ENCODE measurements around the gene ZNF853. TPM values are rescaled to one million over a fixed set of nuclear protein-coding genes. Genes with fewer than 3 reads are reported as not detected.

The ZNF853 gene
- total and polyA plus RNA-seq, 2 of the 8 experiments (the other 6 are each of a cell fraction or from before 2014, with no cell fraction given), result 4.3 to 5.7 TPM

DNA sequence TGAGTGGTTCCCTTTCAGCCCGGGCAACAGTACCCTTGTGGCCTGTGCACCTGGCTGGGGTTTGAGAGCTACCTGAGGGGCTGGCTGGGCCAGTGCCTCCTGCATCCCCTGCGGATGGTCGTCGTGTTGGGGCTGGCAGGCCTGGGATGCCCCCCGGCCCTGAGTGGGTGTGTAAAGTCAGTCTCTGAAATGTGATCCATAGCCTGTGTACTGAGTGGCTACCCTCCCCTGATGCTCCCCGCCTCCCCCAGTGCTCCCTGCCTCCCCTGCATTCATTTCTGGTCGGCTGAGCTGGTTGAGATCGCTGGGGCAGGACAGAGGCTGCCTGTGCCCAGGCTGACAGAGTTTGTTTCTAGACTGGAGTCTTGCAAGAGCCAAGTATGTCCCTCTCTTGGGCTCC lies 31.1 kb downstream of the ZNF853 start (continued):
- TF ChIP-seq, protein P1, sequence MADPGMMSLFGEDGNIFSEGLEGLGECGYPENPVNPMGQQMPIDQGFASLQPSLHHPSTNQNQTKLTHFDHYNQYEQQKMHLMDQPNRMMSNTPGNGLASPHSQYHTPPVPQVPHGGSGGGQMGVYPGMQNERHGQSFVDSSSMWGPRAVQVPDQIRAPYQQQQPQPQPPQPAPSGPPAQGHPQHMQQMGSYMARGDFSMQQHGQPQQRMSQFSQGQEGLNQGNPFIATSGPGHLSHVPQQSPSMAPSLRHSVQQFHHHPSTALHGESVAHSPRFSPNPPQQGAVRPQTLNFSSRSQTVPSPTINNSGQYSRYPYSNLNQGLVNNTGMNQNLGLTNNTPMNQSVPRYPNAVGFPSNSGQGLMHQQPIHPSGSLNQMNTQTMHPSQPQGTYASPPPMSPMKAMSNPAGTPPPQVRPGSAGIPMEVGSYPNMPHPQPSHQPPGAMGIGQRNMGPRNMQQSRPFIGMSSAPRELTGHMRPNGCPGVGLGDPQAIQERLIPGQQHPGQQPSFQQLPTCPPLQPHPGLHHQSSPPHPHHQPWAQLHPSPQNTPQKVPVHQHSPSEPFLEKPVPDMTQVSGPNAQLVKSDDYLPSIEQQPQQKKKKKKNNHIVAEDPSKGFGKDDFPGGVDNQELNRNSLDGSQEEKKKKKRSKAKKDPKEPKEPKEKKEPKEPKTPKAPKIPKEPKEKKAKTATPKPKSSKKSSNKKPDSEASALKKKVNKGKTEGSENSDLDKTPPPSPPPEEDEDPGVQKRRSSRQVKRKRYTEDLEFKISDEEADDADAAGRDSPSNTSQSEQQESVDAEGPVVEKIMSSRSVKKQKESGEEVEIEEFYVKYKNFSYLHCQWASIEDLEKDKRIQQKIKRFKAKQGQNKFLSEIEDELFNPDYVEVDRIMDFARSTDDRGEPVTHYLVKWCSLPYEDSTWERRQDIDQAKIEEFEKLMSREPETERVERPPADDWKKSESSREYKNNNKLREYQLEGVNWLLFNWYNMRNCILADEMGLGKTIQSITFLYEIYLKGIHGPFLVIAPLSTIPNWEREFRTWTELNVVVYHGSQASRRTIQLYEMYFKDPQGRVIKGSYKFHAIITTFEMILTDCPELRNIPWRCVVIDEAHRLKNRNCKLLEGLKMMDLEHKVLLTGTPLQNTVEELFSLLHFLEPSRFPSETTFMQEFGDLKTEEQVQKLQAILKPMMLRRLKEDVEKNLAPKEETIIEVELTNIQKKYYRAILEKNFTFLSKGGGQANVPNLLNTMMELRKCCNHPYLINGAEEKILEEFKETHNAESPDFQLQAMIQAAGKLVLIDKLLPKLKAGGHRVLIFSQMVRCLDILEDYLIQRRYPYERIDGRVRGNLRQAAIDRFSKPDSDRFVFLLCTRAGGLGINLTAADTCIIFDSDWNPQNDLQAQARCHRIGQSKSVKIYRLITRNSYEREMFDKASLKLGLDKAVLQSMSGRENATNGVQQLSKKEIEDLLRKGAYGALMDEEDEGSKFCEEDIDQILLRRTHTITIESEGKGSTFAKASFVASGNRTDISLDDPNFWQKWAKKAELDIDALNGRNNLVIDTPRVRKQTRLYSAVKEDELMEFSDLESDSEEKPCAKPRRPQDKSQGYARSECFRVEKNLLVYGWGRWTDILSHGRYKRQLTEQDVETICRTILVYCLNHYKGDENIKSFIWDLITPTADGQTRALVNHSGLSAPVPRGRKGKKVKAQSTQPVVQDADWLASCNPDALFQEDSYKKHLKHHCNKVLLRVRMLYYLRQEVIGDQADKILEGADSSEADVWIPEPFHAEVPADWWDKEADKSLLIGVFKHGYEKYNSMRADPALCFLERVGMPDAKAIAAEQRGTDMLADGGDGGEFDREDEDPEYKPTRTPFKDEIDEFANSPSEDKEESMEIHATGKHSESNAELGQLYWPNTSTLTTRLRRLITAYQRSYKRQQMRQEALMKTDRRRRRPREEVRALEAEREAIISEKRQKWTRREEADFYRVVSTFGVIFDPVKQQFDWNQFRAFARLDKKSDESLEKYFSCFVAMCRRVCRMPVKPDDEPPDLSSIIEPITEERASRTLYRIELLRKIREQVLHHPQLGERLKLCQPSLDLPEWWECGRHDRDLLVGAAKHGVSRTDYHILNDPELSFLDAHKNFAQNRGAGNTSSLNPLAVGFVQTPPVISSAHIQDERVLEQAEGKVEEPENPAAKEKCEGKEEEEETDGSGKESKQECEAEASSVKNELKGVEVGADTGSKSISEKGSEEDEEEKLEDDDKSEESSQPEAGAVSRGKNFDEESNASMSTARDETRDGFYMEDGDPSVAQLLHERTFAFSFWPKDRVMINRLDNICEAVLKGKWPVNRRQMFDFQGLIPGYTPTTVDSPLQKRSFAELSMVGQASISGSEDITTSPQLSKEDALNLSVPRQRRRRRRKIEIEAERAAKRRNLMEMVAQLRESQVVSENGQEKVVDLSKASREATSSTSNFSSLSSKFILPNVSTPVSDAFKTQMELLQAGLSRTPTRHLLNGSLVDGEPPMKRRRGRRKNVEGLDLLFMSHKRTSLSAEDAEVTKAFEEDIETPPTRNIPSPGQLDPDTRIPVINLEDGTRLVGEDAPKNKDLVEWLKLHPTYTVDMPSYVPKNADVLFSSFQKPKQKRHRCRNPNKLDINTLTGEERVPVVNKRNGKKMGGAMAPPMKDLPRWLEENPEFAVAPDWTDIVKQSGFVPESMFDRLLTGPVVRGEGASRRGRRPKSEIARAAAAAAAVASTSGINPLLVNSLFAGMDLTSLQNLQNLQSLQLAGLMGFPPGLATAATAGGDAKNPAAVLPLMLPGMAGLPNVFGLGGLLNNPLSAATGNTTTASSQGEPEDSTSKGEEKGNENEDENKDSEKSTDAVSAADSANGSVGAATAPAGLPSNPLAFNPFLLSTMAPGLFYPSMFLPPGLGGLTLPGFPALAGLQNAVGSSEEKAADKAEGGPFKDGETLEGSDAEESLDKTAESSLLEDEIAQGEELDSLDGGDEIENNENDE (IDR thresholded peaks at IDR 0.05; ENCODE audit: insufficient replicate concordance, low read length), result no peak
- no peak for TF ChIP-seq RBBP5 (IDR thresholded peaks at IDR 0.05; ENCODE audit: borderline replicate concordance, low read depth, low read length)
- no peak for TF ChIP-seq JUN (IDR thresholded peaks at IDR 0.05; ENCODE audit: low read depth, low read length)
- no peak for TF ChIP-seq TAF7 (optimal IDR thresholded peaks at IDR 0.05; ENCODE audit: borderline replicate concordance, low read depth, low read length)
- TF ChIP-seq POLR2A (IDR thresholded peaks at IDR 0.05; ENCODE audit: control extremely low read depth in 1 of 2, low read depth in 2 of 2, low read length in 2 of 2), result no peak
- TF ChIP-seq KDM5A (IDR thresholded peaks at IDR 0.05; ENCODE audit: low read length), result no peak
- no peak for TF ChIP-seq BRCA1 (IDR thresholded peaks at IDR 0.05; ENCODE audit: low read depth, low read length)
- TF ChIP-seq RXRA (IDR thresholded peaks at IDR 0.05; ENCODE audit: insufficient read depth, low read depth, low read length), result no peak
- no peak for TF ChIP-seq ZNF274 (IDR thresholded peaks at IDR 0.05; ENCODE audit: borderline replicate concordance, extremely low read depth, low read length)
- no peak for TF ChIP-seq POLR2AphosphoS5 (IDR thresholded peaks at IDR 0.05; ENCODE audit: low read depth, low read length)
